Amniotic epithelial cell (primary cell): ENCODE data around the gene CD180.
A peak's percentile ranks its signal among the peaks of the same experiment; 100 is the strongest.

Experiments used
- DNase-seq: peaks from one replicate; pipeline ENCODE4 v3.0.0-alpha.2; 2010; ENCODE audit warnings: low read depth

The CD180 gene

DNA sequence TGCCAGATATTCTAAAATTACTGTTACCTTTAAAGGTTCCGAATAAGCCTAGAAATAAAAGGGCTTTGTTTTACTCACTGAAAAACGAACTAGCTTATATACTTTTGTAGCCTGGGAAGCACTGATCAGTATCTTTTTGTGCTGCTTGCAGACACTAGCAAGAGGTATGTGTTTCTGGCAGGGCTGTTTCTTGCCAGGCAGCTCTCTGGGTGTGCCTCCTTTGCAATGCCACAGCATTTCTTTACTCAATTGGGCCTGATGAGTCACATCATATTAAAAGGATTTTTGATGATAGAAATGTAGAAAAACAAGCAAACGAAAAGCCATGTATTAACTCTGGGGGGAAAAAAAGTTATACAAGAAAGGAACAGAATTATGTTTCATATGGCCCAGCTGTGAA is 35.6 kb downstream of the CD180 start:
- DNase-seq, result peak; percentile 39

DNA sequence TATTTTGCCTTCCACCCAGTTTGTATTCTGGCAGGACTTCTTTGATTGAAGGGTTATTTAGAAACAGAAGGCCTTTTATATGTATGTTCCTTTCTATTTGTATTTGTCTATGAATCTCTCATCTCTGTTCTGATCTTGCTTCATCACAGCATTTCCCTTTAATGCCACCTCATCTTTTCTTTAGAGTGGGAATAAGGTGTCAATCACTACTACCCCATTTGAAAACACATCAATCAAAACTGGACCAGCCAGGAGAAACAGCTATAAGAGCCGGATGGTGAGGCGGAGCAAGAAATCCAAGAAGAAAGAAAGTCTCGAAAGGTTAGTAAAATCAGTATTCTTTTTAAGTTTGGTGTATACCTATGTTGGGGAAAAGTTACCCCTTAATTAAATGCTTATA is 36.3 kb downstream of the CD180 start:
- no peak for DNase-seq

DNA sequence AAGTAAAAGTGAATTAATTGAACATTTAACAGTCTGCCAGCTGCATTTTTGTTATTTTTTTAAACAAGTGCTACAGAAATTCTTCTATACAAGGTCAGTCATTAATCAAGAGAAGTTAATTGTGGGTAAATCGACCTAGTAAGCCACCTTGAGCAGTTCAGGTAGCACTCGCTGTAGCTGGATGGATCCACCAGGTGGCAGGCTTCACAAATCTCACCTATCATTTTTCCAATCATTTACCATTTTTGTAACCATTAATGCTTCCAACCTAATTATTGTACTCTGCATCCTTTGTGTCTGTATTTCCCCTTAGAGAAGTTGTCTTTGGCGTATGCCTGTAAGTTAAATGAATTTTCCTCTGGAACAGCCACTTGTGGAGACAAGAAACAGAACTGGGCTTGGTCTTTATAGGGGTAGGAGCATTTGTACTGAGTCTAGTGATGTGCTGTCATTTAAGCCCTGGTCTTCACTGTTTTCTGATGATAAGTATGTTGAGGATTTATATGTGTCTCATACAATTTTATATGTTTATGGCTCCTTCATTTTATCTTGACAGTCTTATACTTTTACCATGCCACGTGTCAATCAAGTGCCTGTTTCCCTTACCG is 39.5 kb downstream of the CD180 start:
- DNase-seq, result peak; percentile 21

DNA sequence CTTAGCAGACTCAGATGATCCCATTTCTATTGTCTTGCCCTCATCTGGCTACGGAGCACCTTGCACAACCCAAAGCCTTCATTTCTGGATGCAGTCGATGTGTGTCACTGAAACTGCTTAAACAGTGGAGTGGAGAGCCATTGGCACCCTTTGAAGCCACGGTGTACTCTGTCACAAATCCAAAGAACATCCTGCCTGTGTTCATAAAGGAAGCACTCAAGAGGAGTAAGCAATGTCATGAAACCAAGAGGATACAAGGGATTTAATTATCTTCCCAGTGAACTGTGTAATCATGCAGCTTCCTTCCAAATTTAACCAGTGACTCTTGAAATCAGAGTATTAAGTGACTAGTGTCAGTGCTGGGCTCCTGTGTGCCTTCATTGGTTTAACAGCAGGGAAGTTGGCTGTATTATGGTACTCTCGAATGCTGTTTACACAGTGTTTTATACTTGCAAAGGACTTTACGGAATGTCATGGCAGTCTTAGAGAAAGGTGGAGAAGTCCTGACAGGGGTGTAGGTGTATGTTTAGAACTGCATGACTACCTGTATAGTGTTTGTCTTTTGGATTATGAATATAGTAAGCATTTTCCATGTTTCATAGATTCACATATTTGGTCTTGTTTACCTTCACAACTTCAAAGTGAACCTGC is 41.9 kb downstream of the CD180 start:
- DNase-seq, result no peak

DNA sequence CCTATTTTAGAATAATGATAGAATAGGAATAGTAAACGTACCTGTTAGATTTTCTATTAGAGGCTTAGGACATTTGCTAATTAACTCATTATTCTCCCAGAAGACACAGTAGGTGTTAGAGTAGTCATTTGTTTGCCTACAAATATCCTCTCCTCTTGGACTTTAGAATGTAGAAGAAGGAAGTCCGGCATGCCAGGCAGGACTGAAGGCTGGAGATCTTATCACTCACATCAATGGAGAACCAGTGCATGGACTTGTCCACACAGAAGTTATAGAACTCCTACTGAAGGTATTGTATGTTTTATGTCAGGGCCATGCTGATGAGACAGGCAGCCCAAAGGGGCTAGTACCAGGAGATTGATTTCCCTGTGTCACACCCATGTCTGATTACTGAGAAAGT is 43.3 kb downstream of the CD180 start:
- no peak for DNase-seq

DNA sequence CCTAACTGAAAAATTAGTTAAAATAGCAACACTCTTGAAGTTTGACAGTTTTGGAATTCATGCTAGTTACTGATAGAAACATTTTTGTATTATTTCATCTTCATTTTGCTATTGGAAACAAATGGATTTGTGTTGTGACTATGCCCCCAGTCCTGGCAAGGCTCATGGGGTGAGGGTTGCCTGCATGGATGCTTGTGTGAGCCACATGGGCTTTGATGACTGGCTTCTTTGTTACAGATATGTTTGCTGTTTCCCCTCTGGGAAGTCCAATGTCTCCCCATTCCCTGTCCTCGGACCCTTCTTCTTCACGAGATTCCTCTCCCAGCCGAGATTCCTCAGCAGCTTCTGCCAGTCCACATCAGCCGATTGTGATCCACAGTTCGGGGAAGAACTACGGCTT is 44.2 kb downstream of the CD180 start:
- DNase-seq, result no peak

DNA sequence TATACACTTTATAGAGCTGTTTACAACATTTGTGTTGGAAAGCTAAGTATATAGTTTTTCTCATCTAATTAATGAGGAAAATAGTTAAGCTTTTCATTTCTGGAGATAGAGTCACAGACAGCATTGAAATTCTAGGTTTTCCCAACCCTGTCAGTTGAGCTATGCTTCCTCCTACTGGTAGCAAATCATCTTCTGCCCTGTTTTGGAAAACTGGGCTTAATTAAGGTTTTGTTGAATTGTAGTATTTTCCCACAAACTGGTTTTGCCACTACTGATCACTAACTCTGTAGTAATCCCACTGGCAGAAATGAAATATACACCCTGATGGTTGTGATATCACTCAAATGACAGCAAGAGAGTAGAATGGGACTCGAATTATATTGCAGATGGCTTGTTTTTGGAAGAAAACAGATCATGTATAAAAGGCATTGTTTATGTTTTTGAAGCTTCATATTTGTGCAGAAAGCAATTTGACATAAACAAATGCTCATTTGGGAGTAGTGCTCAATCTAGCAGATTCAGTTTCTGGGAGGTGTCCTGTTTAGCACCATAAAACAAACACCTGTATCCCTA is 46.6 kb downstream of the CD180 start:
- DNase-seq, result peak; percentile 35

DNA sequence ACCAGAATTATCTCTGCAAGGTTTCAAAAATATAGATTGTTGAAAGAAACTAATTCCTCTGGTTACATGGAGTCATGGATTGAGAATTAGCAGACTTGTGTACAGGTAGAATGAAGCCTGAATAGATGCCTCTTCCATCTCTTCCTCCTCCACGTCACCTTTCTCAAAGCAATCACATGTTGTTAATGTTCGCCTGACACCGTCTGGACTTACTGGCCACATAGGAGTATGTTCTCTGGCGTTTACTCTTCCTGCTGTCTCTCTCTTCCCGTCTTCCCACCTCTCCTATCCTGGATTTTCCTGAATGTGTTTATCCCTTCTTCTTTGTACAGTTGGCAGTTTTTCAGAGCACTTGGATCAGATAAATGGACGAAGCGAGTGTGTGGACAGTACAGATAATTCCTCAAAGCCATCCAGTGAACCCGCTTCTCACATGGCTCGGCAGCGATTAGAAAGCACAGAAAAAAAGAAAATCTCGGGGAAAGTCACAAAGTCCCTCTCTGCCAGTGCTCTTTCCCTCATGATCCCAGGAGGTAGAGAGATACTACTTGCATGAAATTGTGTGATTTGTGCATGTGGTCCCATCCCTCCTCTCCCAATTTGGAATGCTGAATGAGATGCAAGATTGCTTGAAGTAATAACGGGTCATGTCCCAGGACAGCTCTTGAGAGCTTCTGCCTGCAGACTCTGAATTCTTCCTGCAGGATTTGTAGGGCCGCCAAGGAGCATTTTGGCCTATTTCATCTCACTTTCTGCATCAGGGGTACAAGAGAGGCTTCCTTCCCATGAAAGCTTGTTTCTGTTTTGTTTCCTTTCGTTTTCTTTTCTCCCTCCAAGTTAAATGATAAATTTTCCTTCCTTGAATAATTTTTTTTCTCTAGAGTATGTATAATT is 47.3 kb downstream of the CD180 start:
- no peak for DNase-seq

DNA sequence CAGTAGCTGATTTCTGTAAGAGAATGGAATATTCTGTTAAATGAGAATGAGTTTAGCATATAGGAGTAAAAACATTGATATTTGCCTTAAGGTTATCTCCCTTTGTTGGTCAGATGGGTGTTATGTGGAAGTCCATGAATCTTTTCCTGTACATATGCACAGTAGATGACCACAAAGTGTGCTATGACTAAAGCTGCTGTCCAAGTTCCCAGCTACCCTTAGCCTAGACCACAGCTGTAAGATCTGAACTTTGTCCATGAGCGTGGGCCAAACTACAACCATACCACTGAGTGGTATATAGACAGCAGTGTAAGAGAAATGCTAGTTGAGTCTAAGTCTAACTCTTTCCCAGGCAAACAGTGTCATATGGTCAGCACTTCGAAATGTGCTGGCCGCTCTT is 48.8 kb downstream of the CD180 start:
- peak; percentile 47 for DNase-seq

DNA sequence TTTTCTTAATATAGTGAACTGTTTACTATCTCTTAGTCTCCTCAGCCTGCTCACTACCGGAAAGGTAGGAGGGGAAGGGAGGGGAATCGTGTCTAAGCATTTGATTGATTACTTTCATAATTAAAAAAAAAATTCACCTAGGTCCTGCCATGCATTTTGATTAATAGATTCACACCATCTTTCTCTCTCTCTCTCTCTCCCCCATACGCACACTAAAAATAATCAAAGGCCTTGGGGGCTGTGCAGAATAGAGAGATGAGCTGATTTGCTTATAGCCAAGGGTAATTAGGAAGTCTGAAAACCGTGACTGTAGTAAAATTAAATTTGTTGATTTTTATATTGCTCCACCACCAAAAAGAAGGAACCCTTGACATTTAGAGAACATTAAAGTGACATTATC is 49.6 kb downstream of the CD180 start:
- DNase-seq, result no peak

DNA sequence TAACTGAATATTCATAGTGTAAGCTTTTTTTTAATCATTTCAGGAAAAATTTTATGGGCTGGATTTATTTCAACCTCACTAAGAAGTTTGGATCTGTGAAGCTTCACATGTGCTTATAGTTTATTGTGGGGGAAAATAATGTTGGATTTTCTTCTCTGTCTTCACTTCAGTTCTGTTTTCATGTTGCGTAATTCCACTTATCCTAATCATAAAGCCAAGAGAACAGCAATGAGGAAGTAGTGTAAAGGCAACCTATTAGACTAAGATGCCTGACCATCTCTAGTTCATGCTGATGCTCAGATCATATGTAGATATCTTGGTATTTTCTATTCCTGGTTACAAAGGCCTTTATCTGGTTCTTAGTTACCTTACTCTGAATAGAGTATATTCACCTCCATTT is 50.0 kb downstream of the CD180 start:
- peak; percentile 26 for DNase-seq

DNA sequence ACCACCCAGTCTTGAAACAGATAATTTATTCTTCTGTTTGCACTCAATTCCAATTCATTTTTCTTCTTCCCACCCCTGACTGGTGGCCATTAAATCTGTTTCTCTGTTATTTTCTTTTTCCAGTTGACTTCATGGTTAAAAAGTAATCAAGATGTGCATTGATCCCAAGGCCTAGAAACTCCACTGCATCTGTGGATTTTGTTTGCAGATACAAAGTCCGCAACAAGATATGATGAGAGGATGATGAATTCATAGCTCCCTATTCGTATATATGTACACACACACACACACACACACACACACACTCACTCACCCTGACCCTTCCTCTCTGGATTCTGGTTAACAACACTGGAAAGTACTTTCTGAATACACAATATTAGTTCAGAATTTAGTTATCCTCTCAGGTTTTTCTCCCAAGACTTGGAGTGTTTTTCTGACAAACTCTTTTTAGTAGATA is 52.4 kb downstream of the CD180 start:
- no peak for DNase-seq

DNA sequence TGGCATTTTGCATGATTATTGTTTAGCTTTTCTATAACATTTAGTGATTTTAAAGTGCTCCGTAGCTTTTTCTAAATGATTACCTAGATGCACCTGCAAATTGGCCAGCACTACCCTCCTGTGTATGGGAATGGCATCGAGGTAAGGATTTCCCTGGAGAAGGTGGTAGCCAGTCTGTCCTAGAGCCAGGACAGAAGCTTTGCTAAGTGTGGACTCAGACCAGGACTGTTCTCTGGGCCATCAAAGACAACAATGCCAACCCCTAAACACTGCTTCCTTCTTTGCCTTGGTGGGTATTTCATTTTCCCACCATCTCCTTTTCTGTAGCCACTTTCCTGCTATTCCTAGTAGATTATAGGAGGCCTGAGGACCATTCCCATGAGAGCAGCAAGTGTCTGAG is 53.0 kb downstream of the CD180 start:
- DNase-seq, result no peak

DNA sequence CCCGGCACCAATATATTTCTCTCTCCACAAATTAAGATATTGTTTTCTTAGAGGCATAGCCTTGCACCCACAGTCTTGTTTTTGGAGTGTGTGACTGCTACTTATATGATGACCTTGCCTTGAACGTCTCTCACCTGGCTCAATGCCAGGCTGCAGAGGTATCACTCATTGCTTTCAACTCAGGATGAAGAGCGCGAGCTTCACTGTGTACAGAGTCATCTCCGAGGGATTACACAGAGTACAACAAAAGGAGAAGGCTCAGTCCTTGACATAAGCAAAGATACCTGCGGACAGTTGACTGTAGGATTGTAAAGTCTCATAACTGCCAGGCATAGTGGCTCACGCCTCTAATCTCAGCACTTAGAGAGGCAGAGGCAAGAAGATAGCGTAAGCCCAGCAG is 53.8 kb downstream of the CD180 start:
- DNase-seq, result no peak

DNA sequence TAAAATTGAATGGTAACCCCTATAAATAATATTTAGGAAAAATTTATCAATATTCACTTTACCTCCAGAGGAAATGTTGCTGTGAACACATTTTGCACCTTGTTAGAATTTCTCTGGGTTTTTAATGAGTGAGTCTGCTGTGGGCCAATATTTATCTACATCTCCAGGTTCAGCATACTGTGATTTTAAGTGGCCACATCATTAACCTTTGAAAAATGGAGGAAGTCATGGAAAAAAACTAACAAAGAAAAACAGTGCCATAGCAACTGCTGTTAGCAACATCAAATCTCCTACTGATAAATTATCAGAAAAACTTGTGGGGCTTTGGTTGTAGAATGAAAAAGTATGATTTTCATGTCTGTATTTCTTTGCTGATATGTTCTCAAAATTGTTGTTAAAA is 55.0 kb downstream of the CD180 start:
- DNase-seq, result no peak

DNA sequence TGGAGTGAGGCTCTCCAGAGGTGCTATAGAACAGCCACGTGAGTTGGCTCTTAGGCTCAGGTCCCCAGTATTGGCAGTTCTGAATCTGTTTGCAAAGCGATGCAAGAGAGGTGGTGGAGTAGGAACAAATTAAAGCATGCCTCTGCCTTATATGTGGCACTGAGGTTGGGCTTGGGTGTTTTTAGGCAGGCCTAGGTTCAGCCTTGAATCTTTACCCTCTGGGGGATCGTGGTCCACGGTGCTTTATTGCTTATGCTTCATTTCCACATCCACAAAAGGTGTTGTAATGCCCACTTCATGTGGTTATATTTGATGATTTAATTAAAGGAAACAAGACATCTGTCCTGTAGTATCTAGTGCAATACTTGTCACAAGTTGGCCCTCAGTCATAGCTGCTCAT is 56.2 kb downstream of the CD180 start:
- no peak for DNase-seq

DNA sequence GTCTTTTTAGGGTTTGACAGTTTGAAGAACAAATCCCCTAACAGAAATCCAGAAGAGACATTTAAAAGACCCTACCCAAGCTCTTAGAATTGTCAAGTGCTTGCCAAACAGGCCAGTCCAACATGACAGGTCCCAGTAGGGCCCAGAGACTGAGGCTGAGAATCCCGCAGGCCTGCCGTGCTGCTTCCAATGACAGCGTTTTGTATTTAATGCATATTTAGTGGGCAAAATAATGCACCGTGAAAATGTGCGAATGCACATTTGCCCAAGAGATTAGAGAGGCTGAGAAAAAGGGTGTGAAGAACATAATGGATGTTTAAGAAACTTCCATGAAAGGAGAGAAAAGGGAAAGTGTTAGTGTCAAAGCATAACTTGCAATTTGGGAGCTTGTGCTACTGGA is 57.6 kb downstream of the CD180 start:
- no peak for DNase-seq

DNA sequence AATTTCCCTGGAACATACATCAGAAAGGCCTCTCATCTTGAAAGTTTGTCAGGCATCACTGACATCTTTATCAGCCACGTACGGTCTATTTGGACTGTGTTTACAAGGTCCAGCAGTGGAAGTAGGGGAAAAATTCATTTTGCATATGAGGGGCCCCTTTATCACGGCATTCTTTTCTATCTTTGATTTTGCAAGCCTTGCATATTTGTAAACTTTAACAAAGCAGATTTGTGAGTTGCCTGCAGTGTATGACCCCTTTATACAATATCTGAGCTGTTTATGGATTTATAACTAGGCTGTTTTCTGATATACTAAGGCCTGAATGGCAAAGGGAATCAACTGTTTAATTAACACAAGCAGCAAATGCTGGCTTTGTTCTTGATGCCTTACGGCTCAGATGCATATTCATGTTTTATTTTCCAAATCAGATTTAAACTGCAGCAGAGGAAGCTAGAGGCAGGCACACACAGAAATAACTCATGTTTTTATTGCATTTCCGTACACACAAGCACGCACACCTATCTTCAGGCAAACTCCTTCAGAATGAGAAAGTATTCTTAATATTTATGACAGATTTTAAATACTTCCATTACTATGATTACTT is 61.1 kb downstream of the CD180 start:
- no peak for DNase-seq

DNA sequence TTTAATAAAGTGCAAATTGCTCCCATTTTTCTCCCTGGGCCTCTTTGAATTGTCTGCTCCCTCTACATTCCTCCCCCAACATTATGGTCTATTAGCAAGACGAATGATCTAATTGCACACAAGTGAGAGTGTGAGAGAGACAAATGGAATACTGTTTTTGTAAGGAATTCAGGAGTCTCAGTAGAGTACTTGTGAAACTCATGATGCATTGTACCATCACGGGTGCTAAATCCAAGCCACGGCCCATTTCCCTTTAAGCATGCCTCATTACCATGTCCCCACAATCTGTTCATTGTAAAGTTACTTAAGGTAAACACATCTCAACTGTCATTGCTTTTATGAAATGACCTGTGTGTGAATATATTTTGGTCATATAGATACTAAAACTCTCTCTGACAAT is 62.8 kb downstream of the CD180 start:
- DNase-seq, result no peak

DNA sequence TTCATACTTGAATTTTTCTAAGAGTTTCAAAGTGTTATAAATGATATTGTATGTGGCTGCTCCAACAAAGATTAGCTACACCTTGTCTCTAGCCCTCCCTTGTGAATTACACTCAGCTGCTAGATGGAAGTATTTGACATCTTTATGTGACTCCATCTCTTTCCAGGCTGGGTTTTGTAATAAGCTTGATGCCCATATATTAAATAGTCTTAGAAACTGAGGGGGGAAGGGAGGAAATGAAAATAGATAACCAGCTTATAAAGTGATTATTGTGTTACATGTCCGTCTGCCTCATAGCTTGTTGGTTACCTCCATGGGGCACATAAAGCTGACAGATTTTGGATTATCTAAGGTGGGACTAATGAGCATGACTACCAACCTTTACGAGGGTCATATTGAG is 63.4 kb downstream of the CD180 start:
- DNase-seq, result no peak

DNA sequence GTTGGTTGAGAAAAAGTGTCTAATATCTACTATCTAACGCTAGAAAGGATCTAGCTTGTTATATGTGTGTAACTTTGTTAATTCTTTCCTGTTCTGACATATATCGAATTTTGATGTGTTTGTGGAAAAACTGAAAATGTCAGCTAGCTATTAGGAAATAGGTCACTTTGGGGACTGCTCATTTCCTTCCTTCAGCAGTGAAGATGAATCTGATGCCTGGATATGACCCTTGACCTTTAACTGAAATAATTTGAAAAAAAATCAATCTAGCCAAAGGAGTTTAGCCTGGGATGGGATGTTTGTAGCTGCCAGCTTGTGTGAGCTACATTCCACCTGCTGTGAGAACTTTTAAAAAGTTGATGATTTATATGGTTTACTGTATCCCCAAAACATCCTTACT is 66.8 kb downstream of the CD180 start:
- no peak for DNase-seq
